Peyer's patch (tissue), 4 donors: ENCODE data around the gene ODAD4. TPM values are rescaled to one million over a fixed set of nuclear protein-coding genes. Genes with fewer than 3 reads are reported as not detected.

Experiments
- DNase-seq, 3 donors: peaks; one replicate each; pipeline ENCODE4 v3.0.0-alpha.2; 2017 to 2019
- H3K27ac ChIP-seq, 4 donors: fragments of 200-600 bp; sonication (generic); one replicate each; pipeline ENCODE4 v1.5.1; 2016 to 2019
- H3K27me3 ChIP-seq, 2 donors: fragments of 200-600 bp; sonication (generic); one replicate each; pipeline ENCODE4 v1.5.1; 2019
- H3K36me3 ChIP-seq, 3 donors: fragments of 200-600 bp; sonication (generic); one replicate each; pipeline ENCODE4 v1.5.1; 2016 to 2019
- H3K4me1 ChIP-seq, 4 donors: fragments of 200-600 bp; sonication (generic); one replicate each; pipeline ENCODE4 v1.5.1; 2016 to 2019
- H3K4me3 ChIP-seq, 4 donors: fragments of 200-600 bp; sonication (generic); 1 replicate in 3 of 4; 2 replicates in 1 of 4; pipeline ENCODE4 v1.5.1; 2016 to 2019; ENCODE audit warnings: mild to moderate bottlenecking in 1 of 4
- H3K9me3 ChIP-seq, 4 donors: fragments of 200-600 bp; sonication (generic); one replicate each; pipeline ENCODE4 v1.5.1; 2016 to 2019; ENCODE audit warnings: mild to moderate bottlenecking in 1 of 4
- POLR2A ChIP-seq, 2 donors: fragments of 450-650 bp; IDR thresholded peaks; one replicate each; pipeline ENCODE4 v1.5.1; 2017; ENCODE audit warnings: antibody characterized with exemption in 2 of 2, mild to moderate bottlenecking in 2 of 2, moderate library complexity in 2 of 2
- total RNA-seq, 4 donors: library from RNA; depleted of rRNA; stranded (reverse); fragments of >200 nt; gene quantifications; one replicate each; pipeline ENCODE4 v1.1.0, GENCODE V29; 2016
- TF ChIP-seq, protein P1 (sequence below), 6 experiments: fragments of 450-650 bp in 4 of 6; fragments of 200-600 bp in 2 of 6; sonication (generic) in 1 of 6; IDR thresholded peaks; one replicate each; pipeline ENCODE4 v1.5.1; 2017 to 2019; ENCODE audit warnings: antibody characterized with exemption in 6 of 6, mild to moderate bottlenecking in 3 of 6, moderate library complexity in 1 of 6

ODAD4 gene
- total RNA-seq, 4 donors from 2014 or later: 2.1 TPM; not detected in 3

DNA sequence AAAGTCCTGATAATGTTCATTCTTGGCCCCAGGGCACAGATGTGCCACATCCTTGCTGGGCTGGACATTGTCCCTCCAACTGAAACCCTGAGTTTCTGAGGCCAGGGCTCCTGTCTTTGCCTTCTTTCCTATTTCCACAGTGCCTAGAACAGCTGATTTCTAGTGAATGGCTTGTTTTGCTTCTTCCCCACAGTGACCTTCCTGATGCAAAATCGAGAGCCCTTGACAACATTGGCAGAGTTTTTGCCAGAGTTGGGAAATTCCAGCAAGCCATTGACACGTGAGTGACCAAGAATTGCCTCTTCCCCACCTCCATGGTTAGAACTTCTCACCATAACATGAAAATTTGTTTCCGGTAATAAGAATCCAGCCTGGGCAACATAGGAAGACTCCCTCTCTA lies 14.5 kb downstream of the ODAD4 start:
- TF ChIP-seq POLR2A (IDR thresholded peaks at IDR 0.05): no peak
- TF ChIP-seq, protein P1, sequence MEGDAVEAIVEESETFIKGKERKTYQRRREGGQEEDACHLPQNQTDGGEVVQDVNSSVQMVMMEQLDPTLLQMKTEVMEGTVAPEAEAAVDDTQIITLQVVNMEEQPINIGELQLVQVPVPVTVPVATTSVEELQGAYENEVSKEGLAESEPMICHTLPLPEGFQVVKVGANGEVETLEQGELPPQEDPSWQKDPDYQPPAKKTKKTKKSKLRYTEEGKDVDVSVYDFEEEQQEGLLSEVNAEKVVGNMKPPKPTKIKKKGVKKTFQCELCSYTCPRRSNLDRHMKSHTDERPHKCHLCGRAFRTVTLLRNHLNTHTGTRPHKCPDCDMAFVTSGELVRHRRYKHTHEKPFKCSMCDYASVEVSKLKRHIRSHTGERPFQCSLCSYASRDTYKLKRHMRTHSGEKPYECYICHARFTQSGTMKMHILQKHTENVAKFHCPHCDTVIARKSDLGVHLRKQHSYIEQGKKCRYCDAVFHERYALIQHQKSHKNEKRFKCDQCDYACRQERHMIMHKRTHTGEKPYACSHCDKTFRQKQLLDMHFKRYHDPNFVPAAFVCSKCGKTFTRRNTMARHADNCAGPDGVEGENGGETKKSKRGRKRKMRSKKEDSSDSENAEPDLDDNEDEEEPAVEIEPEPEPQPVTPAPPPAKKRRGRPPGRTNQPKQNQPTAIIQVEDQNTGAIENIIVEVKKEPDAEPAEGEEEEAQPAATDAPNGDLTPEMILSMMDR (IDR thresholded peaks at IDR 0.05): no peak
- no peaks in the 10 kb centered on the region for H3K27me3 ChIP-seq
- no peak overlapping the region for H3K27ac ChIP-seq
- no peak overlapping the region for H3K4me3 ChIP-seq
- H3K9me3 ChIP-seq: no peaks in the 10 kb centered on the region
- no peak for DNase-seq
- H3K36me3 ChIP-seq: no peaks in the 10 kb centered on the region
- H3K4me1 ChIP-seq: peaks cover 0 to 4% (median 0%) of the 10 kb centered on the region in 4 donors

DNA sequence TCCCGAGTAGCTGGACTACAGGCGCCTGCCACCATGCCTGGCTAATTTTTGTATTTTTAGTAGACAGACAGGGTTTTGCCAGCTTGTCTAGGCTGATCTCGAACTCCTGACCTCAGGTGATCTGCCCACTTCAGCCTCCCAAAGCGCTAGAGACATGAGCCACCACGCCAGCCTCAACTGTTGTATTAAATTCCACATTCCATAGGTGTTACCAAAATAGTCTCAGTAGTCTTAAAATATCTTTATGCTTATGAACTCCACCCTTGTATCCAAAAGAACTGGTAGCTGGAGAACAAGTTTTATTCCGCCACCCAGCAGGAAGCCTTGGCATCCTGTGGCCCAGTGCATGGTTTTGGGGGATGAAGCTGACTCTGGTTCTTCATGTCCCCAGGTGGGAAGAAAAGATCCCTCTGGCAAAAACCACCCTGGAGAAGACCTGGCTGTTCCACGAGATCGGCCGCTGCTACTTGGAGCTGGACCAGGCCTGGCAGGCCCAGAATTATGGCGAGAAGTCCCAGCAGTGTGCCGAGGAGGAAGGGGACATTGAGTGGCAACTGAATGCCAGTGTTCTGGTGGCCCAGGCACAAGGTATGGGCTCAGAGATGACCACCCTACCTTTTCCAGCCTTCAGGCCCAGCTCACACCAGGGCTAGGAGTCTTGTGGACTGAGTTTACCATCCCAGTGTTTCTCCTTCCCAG lies 18.5 kb downstream of the ODAD4 start:
- H3K9me3 ChIP-seq: no peaks in the 10 kb centered on the region
- no peaks in the 10 kb centered on the region for H3K36me3 ChIP-seq
- no peak for DNase-seq
- H3K27me3 ChIP-seq: no peaks in the 10 kb centered on the region
- H3K4me3 ChIP-seq: no peak overlapping the region
- H3K27ac ChIP-seq: no peak overlapping the region
- TF ChIP-seq, protein P1 (IDR thresholded peaks at IDR 0.05): no peak
- no peak for TF ChIP-seq POLR2A (IDR thresholded peaks at IDR 0.05)
- H3K4me1 ChIP-seq: no peaks in the 10 kb centered on the region

GRCh38 chr17:41956522-41956921 lies 26.1 kb downstream of the ODAD4 start:
- no peak for DNase-seq
- Histone ChIP-seq H3K27ac (no peak overlapping the region), H3K4me1 (no peaks in the 10 kb centered on the region), H3K9me3 (no peaks in the 10 kb centered on the region), H3K27me3 (no peaks in the 10 kb centered on the region), H3K4me3 (no peak overlapping the region), H3K36me3 (no peaks in the 10 kb centered on the region)
- TF ChIP-seq, protein P1 (IDR thresholded peaks at IDR 0.05): no peak
- TF ChIP-seq POLR2A (IDR thresholded peaks at IDR 0.05): no peak

GRCh38 chr17:41957031-41957868 lies 26.8 kb downstream of the ODAD4 start:
- no peak for DNase-seq
- Histone ChIP-seq H3K27ac (no peak overlapping the region), H3K27me3 (no peaks in the 10 kb centered on the region), H3K36me3 (no peaks in the 10 kb centered on the region), H3K4me3 (no peak overlapping the region), H3K9me3 (no peaks in the 10 kb centered on the region), H3K4me1 (no peaks in the 10 kb centered on the region)
- TF ChIP-seq POLR2A (IDR thresholded peaks at IDR 0.05): no peak
- TF ChIP-seq, protein P1 (IDR thresholded peaks at IDR 0.05): no peak

- Histone ChIP-seq H3K27me3 (no peaks in the 10 kb centered on the region), H3K36me3 (no peaks in the 10 kb centered on the region), H3K27ac (no peak overlapping the region), H3K4me3 (no peak overlapping the region), H3K9me3 (no peaks in the 10 kb centered on the region), H3K4me1 (no peaks in the 10 kb centered on the region)
- TF ChIP-seq POLR2A (IDR thresholded peaks at IDR 0.05): no peak
- TF ChIP-seq, protein P1 (IDR thresholded peaks at IDR 0.05): no peak
- no peak for DNase-seq
Measured at GRCh38 chr17:41957869-41958439, 27.5 kb downstream of the ODAD4 start.
